Hematopoietic multipotent progenitor cell treated with erythropoietin and hydrocortisone succinate and interleukin-3 and kit ligand, for 8 days (in vitro differentiated cells): ENCODE results near the gene RALGPS1.
"Not testable (repeated sequence)": the region's sequence is repeated elsewhere in the genome, so short reads cannot be mapped to it uniquely, and the experiment has no call there.

ENCODE experiments used
- DNase-seq: peaks from one replicate; pipeline ENCODE4 v3.0.0-alpha.2; 2015

RALGPS1 gene

DNA sequence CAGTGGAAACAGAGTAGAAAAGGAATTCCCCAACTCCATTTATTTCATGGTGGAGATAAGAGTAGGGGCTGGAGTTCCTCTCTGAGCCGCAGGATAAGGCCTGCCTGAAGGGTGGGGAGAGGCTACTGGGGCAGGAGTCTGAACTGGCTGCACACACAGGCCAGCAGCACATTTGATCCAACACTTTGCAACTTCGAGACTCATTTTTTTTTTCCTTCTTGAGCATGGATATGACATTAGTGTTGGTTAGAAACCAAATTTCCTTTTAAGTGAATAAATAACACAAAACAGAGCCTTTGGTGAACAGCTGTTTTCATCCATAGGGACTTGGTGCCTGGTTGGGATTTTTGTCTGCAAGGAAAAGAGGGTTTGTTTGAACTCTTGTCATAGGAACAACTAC, 76.6 kb downstream of the RALGPS1 start:
- DNase-seq: no peak

DNA sequence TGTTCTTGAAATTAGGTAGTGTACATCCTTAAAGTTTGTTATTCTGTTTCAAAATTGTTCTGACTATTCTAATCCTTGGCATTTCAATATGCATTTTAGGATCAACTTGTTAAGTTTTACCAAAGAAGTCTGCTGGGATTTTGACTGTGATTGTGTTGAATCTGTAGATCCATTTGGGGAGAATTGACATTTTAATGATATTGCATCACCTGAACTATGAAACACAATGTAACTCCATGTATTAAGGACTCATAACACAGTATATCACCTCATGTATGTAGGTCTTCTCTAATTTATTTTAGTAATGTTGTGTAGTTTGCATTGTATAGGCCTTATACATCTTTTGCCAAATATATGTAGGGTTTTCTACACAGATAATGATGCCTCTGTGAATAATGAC, 77.8 kb downstream of the RALGPS1 start:
- no peak for DNase-seq

DNA sequence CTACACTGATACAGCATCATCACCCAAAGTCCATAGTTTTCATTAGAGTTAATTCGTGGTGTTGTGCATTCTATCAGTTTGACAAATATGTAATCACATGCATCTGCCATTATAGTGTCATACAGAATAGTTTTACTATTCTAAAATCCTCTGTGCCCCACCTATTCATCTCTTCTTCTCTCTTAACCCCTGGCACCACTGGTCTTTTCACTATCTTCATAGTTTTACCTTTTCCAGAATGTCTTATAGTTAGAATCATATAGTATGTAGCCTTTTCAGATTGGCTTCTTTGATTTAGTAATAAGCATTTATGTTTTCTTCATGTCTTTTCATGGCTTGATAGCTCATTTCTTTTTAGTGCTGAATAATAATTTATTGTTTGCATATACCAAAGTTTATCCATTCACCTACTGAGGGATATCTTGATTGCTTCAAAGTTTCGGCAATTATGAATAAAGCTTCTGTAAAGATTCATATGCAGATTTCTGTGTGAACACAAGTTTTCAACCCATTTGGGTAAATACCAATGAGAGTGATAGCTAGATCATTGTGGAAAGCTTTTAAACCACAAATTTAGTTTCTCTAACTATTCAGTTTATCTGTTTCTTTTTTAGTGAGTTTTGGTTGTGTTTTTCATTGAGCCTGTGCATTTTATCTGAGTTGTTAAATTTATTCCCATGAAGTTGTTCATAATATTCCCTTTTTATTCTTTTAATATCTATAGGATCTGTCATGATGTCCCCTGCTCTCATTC, 84.9 kb downstream of the RALGPS1 start:
- no peak for DNase-seq

DNA sequence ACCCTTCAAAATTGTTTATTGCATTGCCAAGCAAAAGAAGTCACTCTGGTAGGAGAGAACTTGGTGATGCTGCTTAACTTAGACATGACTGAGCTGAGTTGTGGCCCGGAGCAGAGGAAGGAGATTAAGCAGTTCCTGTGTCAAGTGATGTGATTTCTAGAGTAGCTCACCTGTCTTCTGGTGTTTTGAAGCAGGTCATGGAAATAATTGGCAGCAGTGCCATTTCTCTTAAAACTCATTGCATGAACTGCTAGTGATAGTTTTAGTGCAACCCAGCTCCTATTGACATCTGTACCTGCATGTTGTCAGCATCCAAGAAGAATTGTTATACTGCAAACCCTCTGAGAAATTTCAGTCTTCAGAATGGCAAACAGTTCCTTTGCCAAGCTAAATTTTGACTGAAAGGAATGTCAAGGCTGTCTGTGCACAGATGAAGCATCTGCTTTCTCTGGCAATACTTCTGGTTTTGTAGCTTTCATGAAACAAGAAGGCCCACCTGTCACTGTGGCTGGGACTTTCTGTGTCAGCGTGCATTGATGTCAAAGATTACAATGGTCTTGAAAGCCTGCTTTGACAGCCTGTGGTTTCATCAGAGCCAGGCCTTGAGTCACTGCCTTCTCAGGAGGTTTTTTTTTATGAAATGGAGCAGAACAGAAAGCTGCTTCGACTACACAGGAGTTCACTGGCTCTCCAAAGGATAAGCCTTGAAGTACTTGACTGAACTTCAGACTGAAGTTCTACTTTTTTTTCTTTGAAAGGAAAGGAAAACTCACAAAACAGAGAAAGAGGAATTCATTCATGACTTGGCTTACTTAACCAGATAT, 90.6 kb downstream of the RALGPS1 start:
- DNase-seq: no peak

DNA sequence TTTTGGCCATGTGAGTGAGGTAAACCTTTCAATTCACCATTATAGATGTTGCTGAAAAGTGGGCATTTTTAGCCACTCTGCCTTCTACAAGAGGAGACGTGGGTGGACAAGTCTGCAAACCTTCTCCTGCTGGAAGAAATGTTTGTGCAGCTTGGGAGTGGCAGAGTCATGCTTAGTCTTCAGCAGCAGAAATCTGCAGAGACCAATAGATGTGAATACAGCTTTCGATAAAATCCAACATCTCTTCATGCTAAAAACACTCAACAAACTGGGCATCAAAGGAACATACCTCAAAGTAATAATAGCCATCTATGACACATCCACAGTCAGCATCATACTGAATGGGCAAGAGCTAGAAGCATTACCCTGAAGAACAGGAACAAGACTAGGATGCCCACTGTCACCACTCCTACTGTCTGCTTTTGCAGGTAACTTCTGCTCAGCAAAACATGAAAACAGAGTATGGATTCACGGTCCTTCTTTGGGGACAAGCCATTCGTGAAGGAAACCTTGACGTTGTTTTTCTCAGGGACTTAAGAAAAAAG, 91.3 kb downstream of the RALGPS1 start:
- DNase-seq: no peak

DNA sequence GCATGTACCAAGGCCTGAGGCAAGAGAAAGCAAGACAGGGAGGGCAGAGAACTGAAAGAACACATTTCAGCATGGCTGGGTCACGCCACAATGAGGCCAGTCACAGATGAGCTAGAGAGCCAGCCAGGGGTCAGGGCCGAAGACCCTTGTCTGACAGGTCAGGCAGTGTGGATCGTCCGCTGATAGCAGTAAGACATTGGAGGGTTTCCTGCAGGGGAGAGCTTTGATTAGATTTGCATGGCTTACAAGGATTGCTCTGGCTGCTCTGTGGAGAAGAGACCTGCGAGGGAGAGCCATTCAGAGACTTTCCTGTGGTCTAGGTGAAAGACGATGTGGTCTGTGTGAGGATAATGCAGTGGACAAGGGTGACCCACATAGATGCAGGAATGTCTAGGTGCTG, 93.1 kb downstream of the RALGPS1 start:
- no peak for DNase-seq

DNA sequence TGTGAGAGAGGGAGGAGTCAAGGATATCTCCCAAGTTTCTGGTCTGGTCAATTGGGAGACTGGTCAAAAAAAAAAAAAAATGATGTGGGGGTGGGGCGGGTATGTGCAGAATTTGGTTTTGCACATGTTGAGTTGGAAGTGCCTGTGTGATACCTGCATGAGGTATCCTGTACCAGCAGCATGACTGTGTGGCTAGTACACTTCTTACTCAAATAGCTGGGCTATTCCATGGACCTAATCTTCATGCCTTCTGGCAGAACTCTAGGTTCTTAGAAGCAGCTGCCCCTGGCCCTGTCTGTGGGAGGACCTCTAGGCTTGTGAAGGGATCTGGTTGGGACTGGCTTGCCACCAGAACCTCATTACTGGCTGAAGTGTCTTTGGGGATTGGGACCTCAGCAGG, 93.5 kb downstream of the RALGPS1 start:
- DNase-seq: no peak

DNA sequence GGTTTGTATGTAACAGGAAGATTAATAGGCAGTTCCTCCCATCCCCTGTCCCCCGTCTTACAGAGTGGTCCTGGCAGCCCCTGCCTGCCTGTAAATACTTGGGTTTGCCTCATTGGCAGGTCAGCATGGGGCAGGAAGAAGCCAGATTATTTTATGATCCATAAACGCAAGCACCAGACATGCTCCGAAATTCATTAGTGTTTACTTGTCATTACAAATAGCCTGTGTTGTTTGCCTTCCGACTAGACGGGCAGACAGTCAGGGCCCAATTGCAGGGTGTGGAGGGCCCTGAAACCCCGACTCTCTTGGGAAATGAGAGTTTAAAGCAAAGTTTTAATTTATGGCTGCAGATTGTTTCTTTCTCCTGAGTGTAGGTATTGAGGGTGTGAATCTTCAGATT, 97.2 kb downstream of the RALGPS1 start:
- DNase-seq: no peak

DNA sequence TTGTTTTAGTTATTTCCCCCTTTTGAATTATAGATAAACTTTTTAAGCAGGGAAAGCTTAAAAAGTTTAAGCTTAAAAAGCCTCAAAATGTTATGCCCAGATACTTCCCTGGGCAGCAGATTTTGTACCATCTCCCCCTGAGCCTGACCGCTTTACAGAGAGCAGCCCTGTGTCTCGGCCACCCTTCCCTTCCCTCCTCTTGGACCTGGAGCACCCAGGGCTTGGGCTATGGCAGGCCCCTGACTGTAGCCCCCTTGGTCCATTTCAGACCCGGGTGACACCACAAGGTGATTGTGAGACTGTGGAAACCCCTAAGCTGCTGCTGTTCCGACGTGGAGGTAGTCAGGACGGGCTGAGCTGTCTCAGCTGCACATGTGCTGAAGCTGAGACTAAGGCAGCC, 97.7 kb downstream of the RALGPS1 start:
- DNase-seq: no peak

DNA sequence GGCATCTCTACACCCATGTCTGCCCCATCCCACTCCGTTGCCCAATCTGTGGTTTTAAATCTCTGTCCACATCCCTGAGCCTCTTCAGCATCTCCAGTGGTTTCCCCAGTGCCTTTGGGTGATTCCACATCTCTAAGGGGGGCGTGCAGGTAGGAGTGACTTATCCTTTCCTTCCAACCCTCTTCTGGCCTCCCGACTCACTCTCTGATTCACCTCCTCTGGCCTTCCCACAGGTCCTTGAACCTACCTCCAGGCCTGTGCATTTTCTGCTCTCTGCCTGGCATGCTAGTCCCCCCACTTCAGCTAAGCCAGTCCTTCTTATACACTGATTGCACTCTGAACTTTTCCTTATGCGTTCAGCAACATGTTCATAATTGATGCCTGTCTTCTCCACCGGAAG, 99.0 kb downstream of the RALGPS1 start:
- DNase-seq: no peak

DNA sequence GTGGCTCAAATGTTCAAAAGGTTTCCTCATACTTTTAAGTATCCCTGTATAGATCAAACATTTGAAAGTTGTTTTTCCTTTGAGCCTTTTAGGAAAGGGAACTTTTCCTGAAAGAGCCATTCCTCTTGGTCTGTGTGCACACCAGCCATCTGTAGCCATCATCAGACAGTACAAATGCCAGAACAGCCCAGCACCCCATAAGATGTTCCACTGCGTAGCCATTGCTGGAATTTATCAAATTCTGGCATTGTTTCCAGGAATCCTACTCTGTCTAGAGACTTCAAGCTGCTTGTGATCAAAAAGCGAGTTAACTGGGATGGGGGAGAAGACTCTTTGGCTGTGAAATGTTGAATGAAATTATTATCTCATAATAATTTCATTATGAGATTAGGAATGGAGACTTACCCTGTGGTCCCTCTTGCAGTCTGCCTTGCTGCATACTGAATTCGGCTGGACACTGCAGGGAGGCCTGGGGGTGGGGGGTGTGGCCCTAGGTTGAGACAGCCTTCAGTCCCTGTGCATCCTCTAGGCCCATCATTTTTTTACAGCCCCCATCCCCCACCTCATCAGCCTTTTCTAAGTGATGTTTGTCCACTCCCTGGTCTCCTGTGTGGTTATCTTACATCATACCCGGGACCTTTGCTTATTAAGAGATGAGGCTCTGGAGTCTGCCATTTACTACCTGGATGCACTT, 99.8 kb downstream of the RALGPS1 start:
- no peak for DNase-seq

DNA sequence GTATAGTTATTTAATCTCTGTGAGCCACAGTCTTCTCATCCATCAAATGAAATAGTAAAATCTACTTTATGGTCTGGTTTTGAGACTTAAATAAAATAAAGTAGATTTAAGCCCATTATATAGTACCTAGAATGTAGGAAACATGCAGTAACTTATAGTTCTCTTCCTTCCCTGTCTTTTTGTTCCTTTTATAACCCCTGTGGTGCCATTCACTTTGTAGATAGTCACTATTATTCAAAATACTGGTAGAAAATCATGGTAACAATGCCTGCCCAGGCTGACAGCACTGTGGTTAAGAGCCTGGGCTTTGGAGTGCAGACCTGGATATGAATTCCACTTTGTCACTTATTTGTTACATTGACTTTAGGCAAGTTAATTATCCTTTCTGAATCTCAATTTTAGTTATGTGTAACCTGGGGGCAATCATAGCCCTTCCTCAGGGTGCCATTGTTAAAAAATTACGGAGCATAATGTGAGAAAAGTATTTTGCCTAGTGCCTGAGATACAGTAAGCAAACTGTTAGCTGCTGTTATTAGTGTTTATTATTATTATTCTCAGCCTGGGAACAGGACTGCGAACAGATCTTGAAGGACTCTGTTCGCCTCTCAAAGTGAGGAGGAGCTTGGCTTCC, 100.4 kb downstream of the RALGPS1 start:
- DNase-seq: no peak

DNA sequence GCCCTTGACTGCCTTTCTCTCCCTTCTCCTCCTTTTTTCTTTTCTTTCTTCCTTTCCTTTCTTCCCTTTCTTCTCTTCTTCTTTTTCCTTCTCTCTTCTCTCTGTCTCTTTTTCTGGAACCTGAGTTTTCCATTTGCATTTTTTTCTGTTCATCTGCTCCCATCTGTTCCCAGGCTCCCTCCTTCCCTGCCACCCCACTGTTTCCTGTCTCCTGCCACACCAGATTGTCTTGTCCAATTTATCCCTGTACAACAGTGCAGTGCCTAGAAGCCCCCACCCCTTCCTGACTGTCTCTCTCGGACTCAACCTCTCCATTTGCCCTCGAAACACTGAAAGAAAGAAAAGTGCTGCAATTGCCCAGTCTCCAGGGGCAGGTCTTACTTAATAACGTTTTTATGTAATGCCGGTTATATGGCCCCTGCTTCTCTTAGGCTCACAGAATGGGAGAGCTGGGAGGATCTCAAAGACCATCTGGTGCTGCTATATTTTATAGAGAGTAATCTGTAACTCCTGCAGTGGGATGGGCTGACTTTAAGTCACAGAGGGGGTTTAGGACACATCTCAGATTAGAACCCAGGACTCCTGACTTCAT, 101.4 kb downstream of the RALGPS1 start:
- no peak for DNase-seq

DNA sequence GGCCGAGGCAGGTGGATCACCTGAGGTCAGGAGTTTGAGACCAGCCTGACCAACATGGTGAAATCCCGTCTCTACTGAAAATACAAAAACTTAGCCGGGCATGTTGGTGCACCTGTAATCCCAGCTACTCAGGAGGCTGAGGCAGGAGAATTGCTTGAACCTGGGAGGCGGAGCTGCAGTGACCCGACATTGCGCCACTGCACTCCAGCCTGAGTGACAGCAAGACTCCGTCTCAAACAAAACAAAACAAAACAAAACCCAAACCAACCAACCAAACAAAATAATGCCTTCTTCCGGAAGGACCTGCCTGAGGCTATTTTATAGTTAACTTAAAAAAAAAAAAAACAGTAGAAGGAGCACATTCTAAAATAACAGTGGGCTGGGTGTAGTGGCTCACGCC, 103.4 kb downstream of the RALGPS1 start:
- DNase-seq: not testable (repeated sequence)

DNA sequence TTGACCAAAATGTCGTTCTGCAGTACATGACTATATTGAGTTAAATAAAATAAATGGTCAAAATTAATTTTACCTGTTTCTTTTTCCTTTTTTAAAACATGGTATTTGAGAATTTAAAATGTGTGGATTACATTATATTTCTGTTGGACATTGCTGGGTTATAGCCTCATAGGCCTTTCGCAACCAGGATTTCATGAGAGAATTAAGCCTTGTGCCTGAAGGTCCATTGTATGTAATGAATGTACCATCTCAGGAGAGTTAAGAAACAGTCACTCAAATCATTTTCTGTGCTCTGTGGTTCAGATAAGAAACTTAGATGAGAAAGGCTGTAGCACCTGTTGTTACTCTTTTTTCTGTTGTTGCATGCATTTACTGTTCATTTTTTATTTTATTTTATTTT, 104.4 kb downstream of the RALGPS1 start:
- DNase-seq: no peak

DNA sequence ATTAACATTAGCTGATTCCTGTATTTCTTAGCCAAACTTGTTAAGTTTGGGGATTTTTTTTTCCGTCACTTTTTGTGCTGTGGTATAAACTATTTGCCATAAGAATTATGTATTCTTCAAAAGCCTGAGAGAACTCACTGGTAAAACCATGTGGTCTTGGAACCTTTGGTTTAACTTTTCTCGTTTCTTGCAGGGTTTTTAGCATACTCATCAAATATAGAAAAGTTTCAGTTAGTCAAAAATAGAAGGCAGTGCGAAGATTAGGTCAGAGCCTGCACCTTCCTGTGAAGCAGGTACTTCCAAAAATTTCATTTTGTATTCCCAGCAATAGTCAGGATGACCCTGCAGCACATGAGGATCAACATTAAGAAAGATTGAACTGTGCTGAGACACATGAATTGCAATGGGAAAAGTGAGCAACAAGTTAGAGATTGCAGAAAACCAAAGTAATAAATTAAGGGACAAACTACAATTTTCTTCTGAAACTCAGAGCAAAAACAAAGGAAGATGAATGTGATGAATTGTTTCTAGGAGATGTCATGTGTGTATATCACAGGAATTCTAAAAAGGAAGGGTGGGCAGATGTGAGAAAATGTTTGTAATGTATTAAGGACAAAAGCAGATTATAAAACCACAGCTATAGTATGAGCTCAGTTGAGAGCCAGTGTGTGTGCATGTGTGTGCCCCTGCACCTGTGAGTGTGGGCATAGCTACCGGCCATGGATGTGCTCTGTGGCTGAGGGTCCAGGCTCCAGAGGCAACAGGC, 105.6 kb downstream of the RALGPS1 start:
- DNase-seq: no peak

DNA sequence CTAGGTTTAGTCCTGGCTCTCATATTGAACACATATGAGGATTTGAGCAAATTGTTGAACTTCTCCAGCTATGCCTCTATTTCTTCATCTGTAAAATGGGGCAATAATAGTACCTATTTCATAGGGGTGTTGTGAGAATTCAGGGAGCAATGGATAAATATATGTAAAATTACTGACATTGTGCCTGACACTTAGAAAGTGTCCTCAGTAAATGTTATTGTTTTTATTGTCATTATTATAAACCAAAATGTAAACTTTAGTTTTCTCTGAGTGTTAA, 106.2 kb downstream of the RALGPS1 start:
- DNase-seq: no peak

DNA sequence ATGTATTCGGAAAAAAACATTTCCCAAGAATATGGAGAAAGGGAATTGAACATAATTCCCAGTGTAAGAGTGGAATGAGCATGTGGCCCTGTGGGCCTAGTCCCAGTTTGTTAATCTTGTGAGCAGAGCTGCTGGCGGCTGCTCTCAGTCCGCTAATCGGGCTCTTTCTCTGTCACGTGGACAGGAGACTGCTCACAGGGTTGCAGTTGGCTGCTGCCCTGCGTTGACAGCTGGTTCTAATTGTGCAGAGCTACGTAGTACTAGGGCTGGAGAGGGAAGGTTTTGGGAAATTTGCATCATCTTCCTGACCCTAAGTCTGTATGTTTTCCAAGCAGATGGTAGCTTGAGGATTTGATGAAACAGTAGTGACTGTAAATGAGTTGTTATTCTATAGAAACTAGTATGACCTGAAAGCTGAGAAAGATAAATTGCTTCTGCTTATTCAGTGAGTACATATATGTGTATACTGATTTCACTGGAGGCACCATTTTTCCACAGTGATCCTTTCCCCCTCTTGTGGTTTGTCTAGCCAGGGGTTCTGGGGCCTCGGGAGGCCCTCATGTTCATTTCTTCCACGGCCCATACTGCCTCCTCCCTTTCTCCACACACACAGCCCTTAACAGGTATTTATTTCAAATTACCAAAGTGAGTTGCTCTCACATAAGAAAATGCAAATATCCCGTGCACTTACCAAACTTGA, 107.2 kb downstream of the RALGPS1 start:
- no peak for DNase-seq

DNA sequence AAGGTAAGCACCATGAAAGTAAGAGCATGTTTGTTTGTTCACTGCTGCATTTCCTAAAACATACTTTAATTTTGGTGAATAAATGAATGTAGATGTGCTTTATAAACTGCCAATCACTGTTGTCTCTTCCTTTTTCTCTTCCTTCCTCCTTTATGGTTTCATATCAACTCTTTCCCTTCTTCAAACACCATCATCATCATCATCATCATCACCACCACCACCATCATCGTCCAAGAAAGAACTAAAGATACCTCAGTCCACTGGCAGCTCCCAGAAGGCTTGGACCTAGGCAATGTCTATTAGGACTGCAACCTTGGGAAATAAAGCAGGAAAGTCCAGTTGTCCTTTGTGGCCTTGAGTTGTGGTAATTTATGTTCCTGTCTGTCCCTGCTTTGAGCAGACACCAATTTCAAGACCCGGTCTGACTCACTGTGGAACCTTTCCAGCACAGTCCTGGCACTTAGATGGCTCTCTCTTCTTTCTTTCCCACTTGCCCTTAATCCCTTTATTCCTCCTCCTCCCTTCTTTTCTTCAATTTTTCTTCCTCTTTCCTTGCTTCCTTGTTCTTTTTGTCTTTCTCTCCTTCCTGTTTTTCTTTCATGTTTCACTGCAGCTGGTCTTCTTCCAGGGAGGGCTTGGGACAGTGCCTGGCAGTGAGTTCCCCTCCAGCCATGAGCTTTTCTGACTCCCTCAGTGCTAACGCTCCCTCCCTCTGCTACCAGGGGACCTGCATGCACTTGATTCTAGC, 108.5 kb downstream of the RALGPS1 start:
- DNase-seq: no peak

DNA sequence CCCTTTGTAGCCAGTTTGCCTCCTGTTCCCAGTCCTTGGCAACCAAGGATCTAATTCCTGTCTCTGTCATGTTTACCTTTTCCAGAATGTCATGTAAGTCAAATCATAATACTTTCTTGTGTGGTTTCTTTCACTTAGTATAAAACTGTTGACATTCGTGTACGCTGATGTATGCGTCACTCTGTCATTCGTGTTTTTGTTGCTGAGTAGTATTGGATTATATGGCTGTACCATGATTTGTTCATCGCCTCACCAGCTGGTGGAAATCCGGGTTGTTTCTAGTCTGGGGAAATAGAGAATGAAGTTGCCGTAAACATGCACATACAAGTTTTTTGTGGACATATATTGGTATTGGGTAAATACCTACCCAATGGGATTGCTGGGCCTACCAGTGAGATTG, 110.5 kb downstream of the RALGPS1 start:
- DNase-seq: no peak

DNA sequence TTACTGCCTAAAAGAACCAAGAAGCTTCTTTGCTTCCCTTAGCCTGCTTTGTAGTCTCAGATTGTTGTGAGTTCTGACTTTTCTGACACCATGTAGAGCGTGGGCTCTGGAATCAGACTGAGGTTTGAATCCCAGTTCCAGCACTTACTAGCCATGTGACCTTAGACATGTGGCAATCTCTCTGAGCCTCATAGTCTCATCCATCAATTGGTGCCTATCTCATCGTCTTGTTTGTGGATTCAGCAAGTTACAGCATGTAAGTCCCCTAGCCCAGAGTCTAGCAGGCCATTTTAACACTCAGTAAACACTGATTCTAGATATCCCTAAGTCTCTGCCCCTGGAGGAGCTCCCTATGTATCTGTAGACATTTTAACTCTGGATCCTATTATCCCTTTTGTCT, 113.1 kb downstream of the RALGPS1 start:
- no peak for DNase-seq
